Astrocyte (in vitro differentiated cells and primary cell): Measurements from ENCODE around the gene FGFR3. TPM values are rescaled to one million over a fixed set of nuclear protein-coding genes. Genes with fewer than 3 reads are reported as not detected.

Experiments used
- DNase-seq: peaks from one replicate; pipeline ENCODE4 v3.0.0-alpha.2; 2010; ENCODE audit warnings: low read depth
- FAIRE-seq: peaks from 2 replicates; lab custom pipeline; 2011; peaks lifted over from hg19 to GRCh38; lab: Jason Lieb, UNC
- H2AFZ ChIP-seq: 2 replicates; pipeline ENCODE4 v1.6.0; 2012; ENCODE audit warnings: low read depth, low read length, inconsistent platforms
- H3K27ac ChIP-seq: 2 replicates; pipeline ENCODE4 v1.5.1; 2011; ENCODE audit warnings: low read depth, low read length, inconsistent platforms
- H3K27me3 ChIP-seq: 2 replicates; pipeline ENCODE4 v1.6.0; 2011; ENCODE audit warnings: low read length, inconsistent platforms; ENCODE audit not compliant: insufficient read depth
- H3K36me3 ChIP-seq: 2 replicates; pipeline ENCODE4 v1.5.1; 2011; ENCODE audit warnings: low read length, inconsistent platforms; ENCODE audit not compliant: insufficient read depth
- H3K4me1 ChIP-seq: 2 replicates; pipeline ENCODE4 v1.5.1; 2011; ENCODE audit warnings: low read length, inconsistent platforms; ENCODE audit not compliant: insufficient read depth
- H3K4me2 ChIP-seq: 2 replicates; pipeline ENCODE4 v1.6.0; 2012; ENCODE audit warnings: low read length, inconsistent platforms
- H3K4me3 ChIP-seq: 2 replicates; pipeline ENCODE4 v1.5.1; 2011; ENCODE audit warnings: low read depth, mild to moderate bottlenecking, low read length, inconsistent platforms; ENCODE audit not compliant: insufficient read depth
- H3K79me2 ChIP-seq: 2 replicates; pipeline ENCODE4 v1.6.0; 2012; ENCODE audit warnings: mild to moderate bottlenecking, low read length, inconsistent platforms; ENCODE audit not compliant: insufficient read depth
- H3K9ac ChIP-seq: 2 replicates; pipeline ENCODE4 v1.6.0; 2012; ENCODE audit warnings: mild to moderate bottlenecking, low read length, inconsistent platforms
- H3K9me3 ChIP-seq: 2 replicates; pipeline ENCODE4 v1.5.1; 2012; ENCODE audit warnings: low read depth, mild to moderate bottlenecking, low read length, inconsistent platforms; ENCODE audit not compliant: insufficient read depth
- H4K20me1 ChIP-seq: 2 replicates; pipeline ENCODE4 v1.6.0; 2012; ENCODE audit warnings: low read length, inconsistent platforms; ENCODE audit not compliant: insufficient read depth
- H3K27ac Mint-ChIP-seq: one replicate; pipeline ENCODE4 v1.8.0; 2021; ENCODE audit warnings: mild to moderate bottlenecking, mixed read lengths; ENCODE audit not compliant: unreplicated experiment
- H3K27me3 Mint-ChIP-seq: one replicate; pipeline ENCODE4 v1.8.0; 2021; ENCODE audit warnings: low read depth, mixed read lengths; ENCODE audit not compliant: unreplicated experiment
- H3K36me3 Mint-ChIP-seq: one replicate; pipeline ENCODE4 v1.8.0; 2021; ENCODE audit warnings: low read depth, mixed read lengths; ENCODE audit not compliant: unreplicated experiment
- H3K4me1 Mint-ChIP-seq: one replicate; pipeline ENCODE4 v1.8.0; 2021; ENCODE audit warnings: low read depth, mixed read lengths; ENCODE audit not compliant: unreplicated experiment
- H3K4me3 Mint-ChIP-seq: one replicate; pipeline ENCODE4 v1.8.0; 2021; ENCODE audit warnings: mild to moderate bottlenecking, moderate library complexity, mixed read lengths; ENCODE audit not compliant: unreplicated experiment
- H3K9me3 Mint-ChIP-seq: one replicate; pipeline ENCODE4 v1.8.0; 2021; ENCODE audit warnings: mild to moderate bottlenecking, mixed read lengths; ENCODE audit not compliant: unreplicated experiment
- CTCF ChIP-seq: IDR thresholded peaks from 2 replicates; pipeline ENCODE4 v1.5.1; 2011; ENCODE audit warnings: low read depth, mild to moderate bottlenecking, inconsistent platforms, low read length, moderate library complexity; ENCODE audit not compliant: insufficient read depth
- EZH2 ChIP-seq: IDR thresholded peaks from 2 replicates; pipeline ENCODE4 v1.6.1; 2012; ENCODE audit warnings: mild to moderate bottlenecking, low read length, inconsistent platforms; ENCODE audit not compliant: insufficient read depth
- total RNA-seq: library from RNA; stranded (reverse); gene quantifications from 2 replicates; pipeline ENCODE4 v1.2.1, GENCODE V29; 2021

FGFR3 gene
- total RNA-seq, 1 donor from 2014 or later, result 3.9 TPM

GRCh38 chr4:1846580-1846979 lies 53.5 kb downstream of the FGFR3 start:
- Histone ChIP-seq H3K79me2 (peaks cover 56% of the 10 kb centered on the region), H2AFZ (no peak overlapping the region), H3K4me1 (peaks cover 20% of the 10 kb centered on the region), H3K4me3 (no peak overlapping the region), H3K9ac (no peak overlapping the region), H3K9me3 (no peaks in the 10 kb centered on the region), H3K27ac (no peak overlapping the region), H4K20me1 (peaks cover 60% of the 10 kb centered on the region), H3K27me3 (no peaks in the 10 kb centered on the region), H3K4me2 (no peak overlapping the region), H3K36me3 (peaks cover 6% of the 10 kb centered on the region)
- Mint-ChIP-seq H3K36me3 (peaks cover 9% of the 10 kb centered on the region), H3K9me3 (no peaks in the 10 kb centered on the region), H3K27me3 (no peaks in the 10 kb centered on the region), H3K4me1 (peaks cover 9% of the 10 kb centered on the region), H3K4me3 (no peak overlapping the region), H3K27ac (no peak overlapping the region)
- FAIRE-seq, result no peak
- TF ChIP-seq EZH2 (no peak), CTCF (no peak)
- DNase-seq, result no peak

GRCh38 chr4:1850276-1850675 lies 57.2 kb downstream of the FGFR3 start:
- no peak overlapping the region for H3K27ac ChIP-seq
- peaks cover 61% of the 10 kb centered on the region for H4K20me1 ChIP-seq
- no peak overlapping the region for H3K4me2 ChIP-seq
- H3K27me3 ChIP-seq, result no peaks in the 10 kb centered on the region
- H3K4me1 ChIP-seq, result peaks cover 5% of the 10 kb centered on the region
- Mint-ChIP-seq H3K9me3 (no peaks in the 10 kb centered on the region), H3K4me3 (no peak overlapping the region), H3K36me3 (peaks cover 8% of the 10 kb centered on the region), H3K27ac (no peak overlapping the region), H3K27me3 (no peaks in the 10 kb centered on the region), H3K4me1 (peaks cover 13% of the 10 kb centered on the region)
- H3K9ac ChIP-seq, result no peak overlapping the region
- DNase-seq (no peak), FAIRE-seq (no peak)
- no peak overlapping the region for H2AFZ ChIP-seq
- no peak overlapping the region for H3K4me3 ChIP-seq
- peaks cover 10% of the 10 kb centered on the region for H3K36me3 ChIP-seq
- TF ChIP-seq EZH2 (no peak), CTCF (no peak)
- no peaks in the 10 kb centered on the region for H3K9me3 ChIP-seq
- peaks cover 66% of the 10 kb centered on the region for H3K79me2 ChIP-seq

DNA sequence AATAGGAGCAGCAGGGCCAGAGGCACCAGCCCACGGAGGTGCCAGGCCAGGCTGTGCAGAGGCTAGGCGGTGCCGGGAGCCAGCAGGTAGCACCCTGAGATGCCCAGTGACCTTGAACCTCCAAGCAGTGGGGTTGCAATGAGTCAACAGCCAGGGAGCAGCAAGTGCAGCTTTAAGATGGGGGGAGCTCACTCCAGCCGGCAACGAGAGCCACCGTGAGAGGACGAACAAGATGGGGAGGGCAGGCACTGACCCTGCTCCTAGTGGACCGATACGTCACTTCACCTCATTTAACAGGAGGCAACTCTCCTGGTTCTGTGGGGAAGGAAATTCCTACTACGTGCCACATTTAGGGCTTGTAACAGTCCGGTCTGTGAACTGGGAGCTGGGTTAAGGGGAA lies 58.1 kb downstream of the FGFR3 start:
- H3K4me2 ChIP-seq, result no peak overlapping the region
- H3K9me3 Mint-ChIP-seq, result no peaks in the 10 kb centered on the region
- no peak overlapping the region for H3K27ac Mint-ChIP-seq
- peaks cover 10% of the 10 kb centered on the region for H3K36me3 ChIP-seq
- peaks cover 8% of the 10 kb centered on the region for H3K36me3 Mint-ChIP-seq
- H3K27me3 Mint-ChIP-seq, result no peaks in the 10 kb centered on the region
- no peak overlapping the region for H2AFZ ChIP-seq
- no peak overlapping the region for H3K9ac ChIP-seq
- H3K79me2 ChIP-seq, result peaks cover 74% of the 10 kb centered on the region
- peaks cover 6% of the 10 kb centered on the region for H3K4me1 ChIP-seq
- no peak overlapping the region for H3K4me3 ChIP-seq
- no peaks in the 10 kb centered on the region for H3K27me3 ChIP-seq
- DNase-seq (no peak), FAIRE-seq (no peak)
- H3K4me3 Mint-ChIP-seq, result no peak overlapping the region
- H3K4me1 Mint-ChIP-seq, result peaks cover 13% of the 10 kb centered on the region
- H3K27ac ChIP-seq, result no peak overlapping the region
- H3K9me3 ChIP-seq, result no peaks in the 10 kb centered on the region
- peaks cover 61% of the 10 kb centered on the region for H4K20me1 ChIP-seq
- TF ChIP-seq EZH2, result no peak
- no peak for TF ChIP-seq CTCF
